ENCODE measurements around the gene CCDC117.
A peak's percentile ranks its signal among the peaks of the same experiment; 100 is the strongest.
"Not testable (repeated sequence)": the region's sequence is repeated elsewhere in the genome, so short reads cannot be mapped to it uniquely, and the experiment has no call there.

CCDC117 gene

DNA sequence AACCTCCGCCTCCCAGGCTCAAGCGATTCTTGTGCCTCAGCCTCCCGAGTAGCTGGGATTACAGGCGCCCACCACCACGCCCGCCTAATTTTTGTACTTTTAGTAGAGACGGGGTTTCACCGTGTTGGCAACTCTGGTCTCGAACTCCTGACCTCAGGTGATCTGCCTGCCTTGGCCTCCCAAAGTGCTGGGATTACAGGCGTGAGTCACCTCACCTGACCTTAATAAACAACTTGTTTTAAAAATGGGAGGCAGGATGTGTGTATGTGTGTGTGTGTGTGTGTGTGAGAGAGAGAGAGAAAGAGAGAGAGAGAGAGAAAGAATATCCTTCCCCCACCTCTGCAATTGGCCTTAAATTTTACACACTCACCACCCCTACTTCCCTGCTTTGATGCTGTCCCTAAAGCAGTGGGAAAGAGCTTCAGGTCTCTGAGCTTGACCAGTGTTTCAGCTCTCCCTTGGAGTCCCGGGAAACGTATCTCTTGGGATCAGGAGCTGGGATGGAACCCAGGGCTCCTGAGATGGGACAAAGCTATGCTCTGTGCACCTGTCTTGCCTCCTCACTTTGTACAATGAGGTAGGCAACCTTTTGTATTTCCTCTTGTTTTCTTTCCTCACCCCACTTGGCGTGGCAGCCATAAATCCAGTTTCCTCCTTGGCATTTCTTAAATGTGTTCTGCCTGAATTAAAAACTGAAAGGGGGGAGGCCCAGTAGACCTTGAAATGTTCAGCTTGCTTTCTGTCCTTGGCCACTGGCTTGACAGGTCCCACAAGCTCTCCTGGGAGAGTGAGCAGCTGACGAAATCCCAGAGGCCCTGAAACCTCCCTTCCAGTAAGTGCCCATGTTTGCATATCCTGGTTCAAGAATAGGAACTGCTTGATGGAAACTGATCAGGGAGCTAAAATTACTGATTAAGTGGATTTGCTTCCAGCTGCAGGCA, 45.7 kb downstream of the CCDC117 start:
- Histone ChIP-seq H3K27ac (peak overlapping the region; percentile 33), H3K4me1 (ENCODE audit: control insufficient read depth in 1 of 2, insufficient read depth in 1 of 2, low read depth in 1 of 2, low read length in 1 of 2) (peaks cover 28 to 32% of the 10 kb centered on the region in 2 experiments), H3K27me3 (no peaks in the 10 kb centered on the region), H3K36me3 (no peaks in the 10 kb centered on the region), H3K9me3 (no peaks in the 10 kb centered on the region), H3K4me3 (ENCODE audit: low read depth in 1 of 2, low read length in 1 of 2) (no peak overlapping the region)
- TF ChIP-seq, protein P1, sequence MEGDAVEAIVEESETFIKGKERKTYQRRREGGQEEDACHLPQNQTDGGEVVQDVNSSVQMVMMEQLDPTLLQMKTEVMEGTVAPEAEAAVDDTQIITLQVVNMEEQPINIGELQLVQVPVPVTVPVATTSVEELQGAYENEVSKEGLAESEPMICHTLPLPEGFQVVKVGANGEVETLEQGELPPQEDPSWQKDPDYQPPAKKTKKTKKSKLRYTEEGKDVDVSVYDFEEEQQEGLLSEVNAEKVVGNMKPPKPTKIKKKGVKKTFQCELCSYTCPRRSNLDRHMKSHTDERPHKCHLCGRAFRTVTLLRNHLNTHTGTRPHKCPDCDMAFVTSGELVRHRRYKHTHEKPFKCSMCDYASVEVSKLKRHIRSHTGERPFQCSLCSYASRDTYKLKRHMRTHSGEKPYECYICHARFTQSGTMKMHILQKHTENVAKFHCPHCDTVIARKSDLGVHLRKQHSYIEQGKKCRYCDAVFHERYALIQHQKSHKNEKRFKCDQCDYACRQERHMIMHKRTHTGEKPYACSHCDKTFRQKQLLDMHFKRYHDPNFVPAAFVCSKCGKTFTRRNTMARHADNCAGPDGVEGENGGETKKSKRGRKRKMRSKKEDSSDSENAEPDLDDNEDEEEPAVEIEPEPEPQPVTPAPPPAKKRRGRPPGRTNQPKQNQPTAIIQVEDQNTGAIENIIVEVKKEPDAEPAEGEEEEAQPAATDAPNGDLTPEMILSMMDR (IDR thresholded peaks at IDR 0.05): no peak

DNA sequence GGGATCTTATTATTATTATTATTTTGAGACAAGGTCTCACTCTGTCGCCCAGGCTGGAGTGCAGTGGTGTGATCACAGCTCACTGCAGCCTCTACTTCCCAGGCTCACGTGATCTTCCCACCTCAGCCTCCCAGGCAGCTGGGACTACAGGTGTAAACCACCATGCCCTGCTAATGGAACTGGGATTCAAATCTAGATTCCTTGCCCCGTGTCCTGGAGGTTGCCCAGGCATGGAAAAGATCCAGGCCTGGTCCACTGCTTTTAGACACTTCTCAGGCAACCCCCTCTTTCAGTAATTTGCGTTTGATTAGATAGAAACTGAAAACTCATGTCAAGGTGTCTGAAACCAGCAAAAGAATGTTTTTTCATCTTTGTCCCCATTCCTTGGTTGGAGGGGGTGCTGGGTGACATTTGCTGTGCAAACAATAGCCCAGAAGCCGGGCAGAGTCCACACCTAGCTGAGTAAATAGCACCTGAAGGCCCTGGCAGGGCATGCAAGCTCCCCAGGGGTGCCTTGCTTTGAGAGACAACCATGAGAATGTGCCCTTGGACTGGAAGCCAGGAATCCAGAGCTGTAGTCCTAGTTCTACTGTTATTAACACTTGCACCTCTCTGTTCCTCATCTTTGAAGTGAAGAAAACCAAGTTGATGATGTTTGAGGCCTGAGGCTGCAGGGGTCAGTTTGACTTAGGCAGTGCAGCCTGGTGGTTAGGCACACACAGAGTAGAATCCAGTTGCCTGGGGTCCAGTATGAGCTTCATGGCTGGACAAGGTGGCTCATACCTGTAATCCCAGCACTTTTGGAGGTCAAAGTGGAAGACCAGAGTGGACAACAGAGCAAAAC, 47.0 kb downstream of the CCDC117 start:
- no peak overlapping the region for H3K4me3 ChIP-seq (ENCODE audit: low read depth in 1 of 2, low read length in 1 of 2)
- no peaks in the 10 kb centered on the region for H3K27me3 ChIP-seq
- peaks cover 16 to 19% of the 10 kb centered on the region in 2 experiments for H3K4me1 ChIP-seq (ENCODE audit: control insufficient read depth in 1 of 2, insufficient read depth in 1 of 2, low read depth in 1 of 2, low read length in 1 of 2)
- H3K9me3 ChIP-seq: no peaks in the 10 kb centered on the region
- H3K36me3 ChIP-seq: no peaks in the 10 kb centered on the region
- TF ChIP-seq, protein P1 (IDR thresholded peaks at IDR 0.05): no peak
- no peak overlapping the region for H3K27ac ChIP-seq

DNA sequence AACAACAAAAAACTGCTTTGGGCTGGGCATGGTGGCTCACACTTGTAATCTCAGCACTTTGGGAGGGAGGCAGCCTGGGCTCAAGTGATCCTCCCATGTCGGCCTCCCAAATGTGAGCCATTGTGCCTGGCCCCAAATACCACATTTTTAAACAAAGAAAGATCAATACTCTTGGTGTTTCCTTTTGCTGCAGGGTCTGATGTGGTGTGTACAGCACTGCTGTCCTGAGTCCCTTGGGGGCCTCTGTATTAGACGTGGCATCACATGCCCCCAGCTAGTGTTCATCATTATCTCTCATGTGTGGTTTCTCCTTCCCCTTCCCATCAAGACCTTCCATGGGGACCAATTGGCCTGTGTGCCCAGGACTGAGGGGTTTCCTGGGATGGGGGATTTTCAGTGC, 48.4 kb downstream of the CCDC117 start:
- H3K9me3 ChIP-seq: no peaks in the 10 kb centered on the region
- TF ChIP-seq, protein P1 (IDR thresholded peaks at IDR 0.05): no peak
- H3K36me3 ChIP-seq: no peaks in the 10 kb centered on the region
- no peak overlapping the region for H3K4me3 ChIP-seq (ENCODE audit: low read depth in 1 of 2, low read length in 1 of 2)
- peaks cover 9 to 10% of the 10 kb centered on the region in 2 experiments for H3K4me1 ChIP-seq (ENCODE audit: control insufficient read depth in 1 of 2, insufficient read depth in 1 of 2, low read depth in 1 of 2, low read length in 1 of 2)
- H3K27ac ChIP-seq: no peak overlapping the region
- no peaks in the 10 kb centered on the region for H3K27me3 ChIP-seq

DNA sequence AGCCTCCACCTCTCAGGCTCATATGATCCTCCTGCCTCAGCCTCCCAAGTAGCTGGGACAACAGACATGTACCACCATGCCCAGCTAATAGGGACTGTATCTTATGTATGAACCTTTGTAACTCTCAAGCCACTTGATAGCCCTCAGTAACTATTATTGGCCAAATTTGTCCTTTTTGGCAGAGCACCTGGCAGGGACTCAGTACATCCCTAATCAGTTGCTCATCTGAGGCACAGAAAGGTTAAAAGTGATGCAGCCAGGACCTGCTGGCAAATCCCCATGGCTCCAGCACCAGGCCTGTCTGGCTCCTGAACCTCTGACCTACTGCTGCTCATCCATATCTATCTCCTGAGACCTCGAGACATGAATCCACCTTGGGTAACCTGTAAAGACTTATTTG, 49.0 kb downstream of the CCDC117 start:
- Histone ChIP-seq H3K36me3 (no peaks in the 10 kb centered on the region), H3K27ac (no peak overlapping the region), H3K4me1 (ENCODE audit: control insufficient read depth in 1 of 2, insufficient read depth in 1 of 2, low read depth in 1 of 2, low read length in 1 of 2) (peaks cover 9 to 10% of the 10 kb centered on the region in 2 experiments), H3K4me3 (ENCODE audit: low read depth in 1 of 2, low read length in 1 of 2) (no peak overlapping the region), H3K9me3 (no peaks in the 10 kb centered on the region), H3K27me3 (no peaks in the 10 kb centered on the region)
- TF ChIP-seq, protein P1 (IDR thresholded peaks at IDR 0.05): no peak

DNA sequence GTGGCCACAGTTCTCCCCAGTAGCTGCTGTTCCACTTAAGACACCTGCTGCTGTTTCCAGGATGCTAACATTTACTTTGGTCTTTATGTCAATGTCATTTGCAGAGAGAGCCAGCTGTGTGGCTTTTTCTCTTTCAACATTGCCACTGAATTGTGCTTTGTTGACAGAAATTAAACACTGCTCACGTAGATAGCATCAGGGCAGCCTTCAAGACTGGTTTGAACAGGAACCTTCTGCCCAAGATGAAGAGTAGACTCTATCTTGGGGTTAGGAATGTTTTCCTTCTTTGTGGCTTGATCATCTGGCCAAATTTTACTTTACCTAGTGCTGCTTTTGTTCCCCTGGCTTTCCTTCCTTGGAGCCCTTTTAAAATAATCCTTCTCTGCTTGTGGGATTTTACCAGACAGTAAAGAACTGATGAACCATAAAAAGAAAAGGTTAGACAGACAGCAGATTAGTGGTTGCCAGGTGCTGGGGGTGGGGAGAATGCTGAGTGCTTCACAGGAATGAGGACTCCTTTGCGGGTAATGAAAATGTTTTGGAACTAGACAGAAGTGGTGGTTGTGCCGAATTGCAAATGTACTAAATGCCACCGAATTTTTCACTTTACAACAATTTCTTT, 50.5 kb downstream of the CCDC117 start:
- Histone ChIP-seq H3K27ac (no peak overlapping the region), H3K9me3 (no peaks in the 10 kb centered on the region), H3K4me3 (ENCODE audit: low read depth in 1 of 2, low read length in 1 of 2) (no peak overlapping the region), H3K27me3 (no peaks in the 10 kb centered on the region), H3K36me3 (no peaks in the 10 kb centered on the region), H3K4me1 (ENCODE audit: control insufficient read depth in 1 of 2, insufficient read depth in 1 of 2, low read depth in 1 of 2, low read length in 1 of 2) (peaks cover 7 to 12% of the 10 kb centered on the region in 2 experiments)
- TF ChIP-seq, protein P1 (IDR thresholded peaks at IDR 0.05): no peak

DNA sequence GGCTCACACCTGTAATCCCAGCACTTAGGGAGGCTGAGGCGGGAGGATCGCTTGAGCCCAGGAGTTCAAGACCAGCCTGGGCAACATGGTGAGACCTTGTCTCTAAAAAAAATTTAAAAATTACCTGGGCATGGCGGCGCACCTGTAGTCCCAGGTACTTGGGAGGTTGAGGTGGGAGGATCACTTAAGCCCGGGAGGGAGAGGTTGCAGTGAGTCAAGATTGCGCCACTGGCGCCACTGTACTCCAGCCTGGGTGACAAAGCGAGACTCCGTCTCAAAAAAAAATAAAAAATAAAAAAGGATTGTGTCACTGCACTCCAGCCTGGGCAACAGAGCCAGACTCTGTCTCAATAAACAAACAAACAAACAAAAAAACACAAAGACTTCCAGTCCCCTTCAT, 52.0 kb downstream of the CCDC117 start:
- not testable (repeated sequence) for H3K4me3 ChIP-seq (ENCODE audit: low read depth in 1 of 2, low read length in 1 of 2); H3K9me3 ChIP-seq; H3K27me3 ChIP-seq; H3K4me1 ChIP-seq (ENCODE audit: control insufficient read depth in 1 of 2, insufficient read depth in 1 of 2, low read depth in 1 of 2, low read length in 1 of 2); H3K36me3 ChIP-seq; H3K27ac ChIP-seq

DNA sequence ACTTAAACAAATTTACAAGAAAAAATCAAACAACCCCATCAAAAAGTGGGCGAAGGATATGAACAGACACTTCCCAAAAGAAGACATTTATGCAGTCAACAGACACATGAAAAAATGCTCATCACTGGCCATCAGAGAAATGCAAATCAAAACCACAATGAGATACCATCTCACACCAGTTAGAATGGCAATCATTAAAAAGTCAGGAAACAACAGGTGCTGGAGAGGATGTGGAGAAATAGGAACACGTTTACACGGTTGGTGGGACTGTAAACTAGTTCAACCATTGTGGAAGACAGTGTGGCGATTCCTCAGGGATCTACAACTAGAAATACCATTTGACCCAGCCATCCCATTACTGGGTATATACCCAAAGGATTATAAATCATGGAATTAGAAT, 53.9 kb downstream of the CCDC117 start:
- not testable (repeated sequence) for H3K27ac ChIP-seq; H3K4me3 ChIP-seq (ENCODE audit: low read depth in 1 of 2, low read length in 1 of 2); H3K9me3 ChIP-seq; H3K36me3 ChIP-seq; H3K27me3 ChIP-seq
- H3K4me1 ChIP-seq (ENCODE audit: control insufficient read depth in 1 of 2, insufficient read depth in 1 of 2, low read depth in 1 of 2, low read length in 1 of 2): peaks cover 18 to 20% of the 10 kb centered on the region in 2 experiments
